Adrenal gland (tissue), 12 donors: Measurements from ENCODE around the gene COX7A1. TPM values are rescaled to one million over a fixed set of nuclear protein-coding genes. Genes with fewer than 3 reads are reported as not detected.

Source experiments
- DNase-seq, 7 donors: peaks; one replicate each; pipeline ENCODE4 v3.0.0-alpha.2; 2019 to 2020
- H3K27ac ChIP-seq, 5 donors: fragments of 200-600 bp; sonication (generic) in 4 of 5; 1 replicate in 3 of 5; 2 replicates in 2 of 5; pipeline versions ENCODE4 v1.5.1 to v1.8.0; 2016 to 2020; ENCODE audit warnings: mild to moderate bottlenecking in 1 of 5
- H3K27me3 ChIP-seq: fragments of 200-600 bp; 2 replicates; pipeline ENCODE4 v1.8.0; 2021
- H3K36me3 ChIP-seq, 2 donors: fragments of 200-600 bp; replicated peaks in 1 of 2; 1 replicate in 1 of 2; 2 replicates in 1 of 2; pipeline versions ENCODE4 v1.5.1 to v1.8.0; 2018 to 2022
- H3K4me1 ChIP-seq, 2 donors: fragments of 200-600 bp; replicated peaks in 1 of 2; 1 replicate in 1 of 2; 2 replicates in 1 of 2; pipeline versions ENCODE4 v1.5.1 to v1.8.0; 2018 to 2021
- H3K4me3 ChIP-seq, 4 donors: fragments of 200-600 bp; sonication (generic) in 3 of 4; one replicate each; pipeline ENCODE4 v1.5.1; 2016 to 2018
- H3K9me3 ChIP-seq, 3 donors: fragments of 200-600 bp; sonication (generic) in 1 of 3; replicated peaks in 1 of 3; 1 replicate in 2 of 3; 2 replicates in 1 of 3; pipeline versions ENCODE4 v1.5.1 to v1.8.0; 2016 to 2021
- POLR2A ChIP-seq, 2 donors: fragments of 450-650 bp; IDR thresholded peaks; one replicate each; pipeline ENCODE4 v1.6.1; 2017; ENCODE audit warnings: antibody characterized with exemption in 2 of 2, mild to moderate bottlenecking in 2 of 2, moderate library complexity in 1 of 2
- WGBS, 4 donors: extraction: QIAGEN DNeasy Blood & Tissue Kit in 2 of 4; methylation state at CpG; one replicate each; pipeline versions ENCODE4 v1.1.5 to v1.1.7; 2013 to 2017; 5-methylcytosine and 5-hydroxymethylcytosine counted together
- intact Hi-C, 2 donors: fragments of 100-400 bp; cut with DNase I; formaldehyde crosslinking; loops; one replicate each; pipeline versions ENCODE4 v1.14.1 to v1.15.0; 2022 to 2023
- polyA plus RNA-seq, 3 donors: library from polyadenylated mRNA; stranded (reverse); fragments of 200-250 nt in 2 of 3; fragments of 350-450 nt in 1 of 3; fragmentation: Illumina TruSeq in 1 of 3; extraction: RNeasy Lipid Tissue Mini Kit (QIAGEN cat#74804) in 1 of 3; gene quantifications; one replicate each; pipeline ENCODE4 v1.2.3, GENCODE V29; 2013 to 2014
- total RNA-seq, 9 donors: library from RNA; depleted of rRNA in 4 of 9; stranded (reverse); fragments of >200 nt in 4 of 9; fragments of 120-200 nt in 1 of 9; fragmentation: NEBNext Ultra II Directional in 1 of 9; extraction: Animal tissue kit (Norgen Biotek cat#: 25700) in 1 of 9; gene quantifications; one replicate each; pipeline versions ENCODE4 v1.1.0 to v1.2.4, GENCODE V29; 2013 to 2023
- TF ChIP-seq, protein P1 (sequence below), 6 experiments: fragments of 450-650 bp in 4 of 6; fragments of 200-600 bp in 2 of 6; sonication (generic) in 1 of 6; IDR thresholded peaks; 1 replicate in 5 of 6; 2 replicates in 1 of 6; pipeline versions ENCODE4 v1.5.1 to v1.8.0; 2016 to 2021; ENCODE audit warnings: antibody characterized with exemption in 6 of 6, mild to moderate bottlenecking in 2 of 6, moderate library complexity in 1 of 6
- donor health status: healthy with polysubstance abuse.
- donor health status: Bipolar disorder and iron deficiency.
- donor health status: DM: yes; HTN: yes; CAD: no.
- donor health status: DM: no; HTN: no; CAD: no.
- donor health status: DM: no; HTN: no; CAD: no.
- donor health status: DM: yes; HTN: yes; CAD: no.

The COX7A1 gene
- total and polyA plus RNA-seq, 12 donors: 20.4 to 232 (median 102) TPM

DNA sequence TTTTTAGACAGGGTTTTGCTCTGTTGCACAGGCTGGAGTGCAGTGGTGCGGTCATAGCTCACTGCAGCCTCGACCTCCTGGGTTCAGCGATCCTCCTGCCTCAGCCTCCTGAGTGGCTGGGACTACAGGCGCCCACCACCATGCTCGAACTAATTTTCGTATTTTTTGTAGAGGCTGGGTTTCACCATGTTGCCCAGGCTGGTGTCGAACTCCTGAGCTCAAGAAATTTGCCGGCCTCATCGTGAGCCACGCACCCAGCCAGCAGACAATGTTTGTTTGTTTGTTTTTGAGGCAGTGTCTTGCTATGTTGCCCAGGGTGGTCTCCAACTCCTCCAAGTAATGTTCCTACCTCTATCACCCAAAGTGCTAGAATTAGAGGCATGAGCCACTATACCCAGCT is 879 bp upstream of the COX7A1 start:
- Histone ChIP-seq H3K27me3 (no peaks in the 10 kb centered on the region), H3K4me1 (peaks cover 6 to 13% of the 10 kb centered on the region in 2 donors), H3K9me3 (no peaks in the 10 kb centered on the region), H3K4me3 (peak overlapping the region in 1 of 4 donors; percentile 69), H3K27ac (peak overlapping the region; percentile 93 to 98 (median 94)), H3K36me3 (peaks cover 0 to 26% of the 10 kb centered on the region in 2 donors)
- TF ChIP-seq POLR2A (IDR thresholded peaks at IDR 0.05): no peak
- TF ChIP-seq, protein P1, sequence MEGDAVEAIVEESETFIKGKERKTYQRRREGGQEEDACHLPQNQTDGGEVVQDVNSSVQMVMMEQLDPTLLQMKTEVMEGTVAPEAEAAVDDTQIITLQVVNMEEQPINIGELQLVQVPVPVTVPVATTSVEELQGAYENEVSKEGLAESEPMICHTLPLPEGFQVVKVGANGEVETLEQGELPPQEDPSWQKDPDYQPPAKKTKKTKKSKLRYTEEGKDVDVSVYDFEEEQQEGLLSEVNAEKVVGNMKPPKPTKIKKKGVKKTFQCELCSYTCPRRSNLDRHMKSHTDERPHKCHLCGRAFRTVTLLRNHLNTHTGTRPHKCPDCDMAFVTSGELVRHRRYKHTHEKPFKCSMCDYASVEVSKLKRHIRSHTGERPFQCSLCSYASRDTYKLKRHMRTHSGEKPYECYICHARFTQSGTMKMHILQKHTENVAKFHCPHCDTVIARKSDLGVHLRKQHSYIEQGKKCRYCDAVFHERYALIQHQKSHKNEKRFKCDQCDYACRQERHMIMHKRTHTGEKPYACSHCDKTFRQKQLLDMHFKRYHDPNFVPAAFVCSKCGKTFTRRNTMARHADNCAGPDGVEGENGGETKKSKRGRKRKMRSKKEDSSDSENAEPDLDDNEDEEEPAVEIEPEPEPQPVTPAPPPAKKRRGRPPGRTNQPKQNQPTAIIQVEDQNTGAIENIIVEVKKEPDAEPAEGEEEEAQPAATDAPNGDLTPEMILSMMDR (IDR thresholded peaks at IDR 0.05): no peak
- no peak for DNase-seq
- intact Hi-C loops: no loop called here
- 89 to 91% (median 90%) methylated on average over 10 of the region's 10 CpGs for WGBS, 4 donors

DNA sequence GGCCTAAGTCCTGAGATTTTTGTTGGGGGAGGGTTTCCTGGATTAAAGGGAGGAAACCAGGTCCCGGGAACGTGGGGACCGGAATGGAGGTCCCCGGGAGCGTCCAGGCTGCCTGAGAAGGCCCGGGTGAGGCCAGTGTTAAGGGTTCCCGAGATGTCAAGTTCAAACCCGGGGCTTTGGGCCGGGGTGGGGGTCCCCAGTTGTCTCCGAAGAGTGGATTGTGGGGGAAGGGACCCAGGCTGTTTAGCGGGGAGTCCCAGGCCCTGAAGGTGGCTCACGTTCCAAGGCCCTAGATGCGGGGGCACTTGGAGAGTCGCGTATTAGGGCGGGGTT is 262 bp downstream of the COX7A1 start:
- Histone ChIP-seq H3K4me1 (peaks cover 6 to 13% of the 10 kb centered on the region in 2 donors), H3K4me3 (peak overlapping the region in 3 of 4 donors; percentile 33 to 69 (median 55)), H3K27ac (peak overlapping the region; percentile 93 to 98 (median 94)), H3K27me3 (no peaks in the 10 kb centered on the region), H3K36me3 (peaks cover 0 to 38% of the 10 kb centered on the region in 2 donors), H3K9me3 (no peaks in the 10 kb centered on the region)
- intact Hi-C loops: no loop called here
- 13 to 33% (median 24%) methylated on average over 5 to 16 of the region's 16 CpGs for WGBS, 4 donors
- DNase-seq: peak in 1 of 7 donors; percentile 64
- no peak for TF ChIP-seq POLR2A (IDR thresholded peaks at IDR 0.05)
- TF ChIP-seq, protein P1 (IDR thresholded peaks at IDR 0.05): no peak

DNA sequence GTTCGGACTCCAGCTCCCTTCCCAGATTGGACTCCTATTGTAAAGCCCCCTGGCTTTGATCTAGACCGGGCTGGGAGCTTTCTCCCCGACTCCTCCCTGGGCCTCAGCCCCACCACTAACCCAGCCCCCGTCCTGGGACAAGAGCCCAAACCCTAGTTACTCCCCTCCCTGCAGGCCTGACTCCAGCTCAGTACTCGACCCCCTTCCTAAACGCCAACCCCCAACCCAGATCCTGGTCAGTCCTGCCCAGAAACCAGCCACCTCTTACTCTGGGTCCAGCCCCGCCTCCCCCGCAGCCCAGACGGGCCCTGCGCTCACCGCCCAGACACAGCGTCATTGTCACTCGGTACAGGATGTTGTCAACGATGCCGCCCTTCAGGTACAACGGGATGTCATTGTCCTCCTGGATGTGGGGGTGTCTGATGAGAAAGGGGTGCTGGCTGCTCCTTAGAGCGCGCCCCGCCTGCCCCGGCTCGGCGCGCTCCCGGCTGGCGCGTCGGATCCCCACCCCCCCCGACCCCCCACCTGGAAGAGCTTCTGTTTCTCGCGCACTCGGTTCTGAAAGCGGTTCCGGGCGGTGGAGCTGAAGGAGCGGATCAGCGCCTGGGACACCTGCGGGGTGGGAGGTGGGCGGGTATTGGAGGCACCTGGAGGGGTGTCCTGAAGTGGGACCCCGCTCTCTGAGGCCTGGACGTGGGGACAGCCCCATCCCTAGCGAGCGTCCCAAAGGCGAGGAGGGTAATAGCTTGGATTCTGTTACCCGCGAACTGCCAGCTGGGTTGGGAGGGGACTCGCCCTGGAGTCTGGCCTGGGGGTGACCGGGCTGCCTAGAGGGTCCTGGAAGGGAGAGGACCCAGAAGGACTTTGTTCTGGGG is 866 bp downstream of the COX7A1 start:
- intact Hi-C loops: no loop called here

DNA sequence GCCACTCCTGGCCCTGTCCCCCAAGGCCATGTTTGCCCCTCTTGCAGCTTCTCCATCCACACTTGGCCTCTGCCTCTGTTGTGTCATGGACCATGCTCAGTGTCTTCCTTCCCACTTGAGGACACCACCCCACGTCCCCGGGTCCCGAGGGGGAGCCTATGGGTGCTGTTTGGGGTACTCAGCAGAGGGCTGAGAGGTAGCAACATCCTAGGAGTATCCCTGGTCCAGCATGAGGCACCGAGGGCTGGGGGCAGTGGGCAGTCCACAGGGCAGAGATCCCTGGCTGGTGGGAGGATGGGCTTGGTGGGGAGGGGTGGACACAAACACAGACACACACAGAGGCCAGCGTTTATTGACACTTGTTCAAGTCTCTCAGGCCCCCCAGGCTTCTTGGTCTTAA is 1.7 kb downstream of the COX7A1 start:
- DNase-seq: no peak
- WGBS, 4 donors: 43 to 71% (median 64%) methylated on average over 1 to 5 of the region's 5 CpGs
- peak overlapping the region in 4 of 5 donors; percentile 93 to 98 (median 94) for H3K27ac ChIP-seq
- H3K9me3 ChIP-seq: no peaks in the 10 kb centered on the region
- TF ChIP-seq, protein P1 (IDR thresholded peaks at IDR 0.05): no peak
- TF ChIP-seq POLR2A (IDR thresholded peaks at IDR 0.05): no peak
- intact Hi-C loops: no loop called here
- no peak overlapping the region for H3K4me3 ChIP-seq
- H3K27me3 ChIP-seq: no peaks in the 10 kb centered on the region
- peaks cover 0 to 52% of the 10 kb centered on the region in 2 donors for H3K36me3 ChIP-seq
- H3K4me1 ChIP-seq: peaks cover 6 to 13% of the 10 kb centered on the region in 2 donors

More for the DNA sequence above, 866 bp downstream of the COX7A1 start:
- Histone ChIP-seq H3K27ac (peak overlapping the region; percentile 93 to 98 (median 94)), H3K27me3 (no peaks in the 10 kb centered on the region), H3K36me3 (peaks cover 0 to 44% of the 10 kb centered on the region in 2 donors), H3K4me3 (peak overlapping the region in 3 of 4 donors; percentile 33 to 69 (median 55)), H3K9me3 (no peaks in the 10 kb centered on the region), H3K4me1 (peaks cover 6 to 13% of the 10 kb centered on the region in 2 donors)
- TF ChIP-seq, protein P1 (IDR thresholded peaks at IDR 0.05): no peak
- peak; percentile 41 to 59 for TF ChIP-seq POLR2A (IDR thresholded peaks at IDR 0.05)
- WGBS, 4 donors: 32 to 69% (median 56%) methylated on average over 14 to 47 of the region's 47 CpGs
- DNase-seq: peak; percentile 63 to 89 (median 69)
